GM18868 (cell line): ENCODE data around the gene SMIM36.
A peak's percentile ranks its signal among the peaks of the same experiment; 100 is the strongest.
"Not testable (repeated sequence)": the region's sequence is repeated elsewhere in the genome, so short reads cannot be mapped to it uniquely, and the experiment has no call there.

Experiments
- ATAC-seq: cut with Tn5 transposase; IDR thresholded peaks from one replicate; pipeline ENCODE4 v1.9.1; 2021; ENCODE audit warnings: mild to moderate bottlenecking, moderate library complexity; ENCODE audit not compliant: unreplicated experiment

Gene SMIM36

GRCh38 chr17:55507669-55508068 is 3.6 kb downstream of the SMIM36 start:
- not testable (repeated sequence) for ATAC-seq

DNA sequence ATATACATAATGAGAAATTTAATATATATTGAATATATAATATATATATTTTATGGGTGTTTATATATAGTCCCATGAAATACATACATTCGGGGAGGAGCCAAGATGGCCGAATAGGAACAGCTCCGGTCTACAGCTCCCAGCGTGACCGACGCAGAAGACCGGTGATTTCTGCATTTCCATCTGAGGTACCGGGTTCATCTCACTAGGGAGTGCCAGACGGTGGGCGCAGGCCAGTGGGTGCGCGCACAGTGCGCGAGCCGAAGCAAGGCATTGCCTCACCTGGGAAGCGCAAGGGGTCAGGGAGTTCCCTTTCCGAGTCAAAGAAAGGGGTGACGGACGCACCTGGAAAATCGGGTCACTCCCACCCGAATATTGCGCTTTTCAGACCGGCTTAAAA is 9.6 kb downstream of the SMIM36 start:
- ATAC-seq, result not testable (repeated sequence)

GRCh38 chr17:55500103-55500502 is 11.1 kb downstream of the SMIM36 start:
- no peak for ATAC-seq

GRCh38 chr17:55496094-55496881 is 15.0 kb downstream of the SMIM36 start:
- peak; percentile 57 for ATAC-seq

GRCh38 chr17:55495239-55495638 is 16.0 kb downstream of the SMIM36 start:
- no peak for ATAC-seq

GRCh38 chr17:55492781-55493341 is 18.4 kb downstream of the SMIM36 start:
- ATAC-seq, result no peak

DNA sequence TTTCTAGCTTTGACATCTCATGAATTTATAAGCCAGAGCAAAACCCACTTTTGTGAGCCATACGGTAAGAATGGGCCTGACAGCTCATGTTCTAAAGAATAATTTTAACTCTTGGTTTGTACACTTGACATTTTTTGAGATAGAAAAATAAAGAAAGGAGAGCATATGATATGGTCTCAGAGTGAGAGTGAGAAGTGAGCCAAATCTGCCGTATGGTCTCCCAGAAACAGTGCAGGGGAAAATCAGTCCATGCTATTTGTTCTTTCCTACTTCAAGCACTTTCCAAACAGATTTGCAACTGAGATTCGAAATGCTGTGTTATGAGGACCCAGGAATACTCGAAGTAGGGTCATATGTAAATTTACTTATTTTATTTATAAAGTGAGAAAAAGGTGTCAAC is 20.9 kb downstream of the SMIM36 start:
- no peak for ATAC-seq

- ATAC-seq, result no peak
These were observed 23.4 kb downstream of the SMIM36 start for GRCh38 chr17:55487695-55488432.

DNA sequence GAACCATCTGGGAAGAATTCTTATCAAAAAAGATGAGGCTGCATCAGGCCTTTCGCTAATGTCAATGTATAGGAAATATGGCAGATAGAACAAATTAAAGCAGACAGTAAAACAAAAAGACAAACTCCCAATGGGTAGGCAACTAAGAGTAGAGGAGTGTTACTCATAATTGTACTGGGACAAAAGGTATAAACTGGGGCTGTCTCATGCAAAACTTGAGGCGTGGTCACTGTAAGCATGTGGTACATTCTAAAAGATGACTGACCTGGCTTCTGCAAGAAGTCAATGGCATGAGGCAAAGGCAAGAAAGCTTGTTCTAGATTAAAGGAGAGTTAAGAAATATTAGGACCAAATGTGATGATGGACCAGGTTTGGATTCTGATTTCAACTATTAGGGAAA is 26.7 kb downstream of the SMIM36 start:
- ATAC-seq, result no peak

DNA sequence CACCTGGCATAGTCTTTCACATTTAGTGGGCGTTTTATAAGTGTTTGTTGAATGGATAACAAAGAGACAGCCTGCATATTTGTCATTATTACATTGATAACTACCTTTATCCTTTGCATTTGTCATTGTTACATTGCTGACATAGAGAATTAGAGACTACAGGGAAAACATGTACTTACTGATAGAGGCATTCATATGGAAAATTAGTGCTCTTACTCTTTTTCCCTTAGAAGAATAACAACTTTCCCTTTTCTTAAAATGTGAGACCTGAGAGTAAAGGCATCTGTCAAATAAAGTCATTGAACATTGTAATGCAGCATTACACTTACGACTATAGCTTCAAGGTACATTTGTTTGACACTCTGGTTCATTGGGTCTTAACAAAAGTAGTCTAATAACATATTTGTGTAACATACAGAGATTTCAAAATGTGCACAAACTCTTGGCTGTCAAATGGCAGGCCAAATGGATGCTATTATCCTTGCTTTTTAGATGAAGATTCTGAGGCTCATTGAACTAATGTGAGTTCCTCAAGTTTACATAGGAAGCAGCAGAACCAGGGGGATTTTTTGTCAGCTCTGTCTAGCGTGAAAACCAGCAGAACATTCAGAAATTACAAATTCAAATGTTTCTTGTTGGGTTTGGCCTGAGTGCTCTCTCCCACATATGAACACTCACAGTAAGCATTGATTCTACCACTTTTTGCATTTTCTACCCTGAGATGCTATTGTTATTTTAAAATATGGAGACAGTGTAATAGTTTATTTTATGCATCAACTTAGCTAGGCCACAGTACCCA is 28.5 kb downstream of the SMIM36 start:
- no peak for ATAC-seq

- ATAC-seq, result no peak
These were observed 30.5 kb downstream of the SMIM36 start for GRCh38 chr17:55480631-55481315.

GRCh38 chr17:55479903-55480302 is 31.3 kb downstream of the SMIM36 start:
- no peak for ATAC-seq

GRCh38 chr17:55478971-55479370 is 32.3 kb downstream of the SMIM36 start:
- no peak for ATAC-seq

DNA sequence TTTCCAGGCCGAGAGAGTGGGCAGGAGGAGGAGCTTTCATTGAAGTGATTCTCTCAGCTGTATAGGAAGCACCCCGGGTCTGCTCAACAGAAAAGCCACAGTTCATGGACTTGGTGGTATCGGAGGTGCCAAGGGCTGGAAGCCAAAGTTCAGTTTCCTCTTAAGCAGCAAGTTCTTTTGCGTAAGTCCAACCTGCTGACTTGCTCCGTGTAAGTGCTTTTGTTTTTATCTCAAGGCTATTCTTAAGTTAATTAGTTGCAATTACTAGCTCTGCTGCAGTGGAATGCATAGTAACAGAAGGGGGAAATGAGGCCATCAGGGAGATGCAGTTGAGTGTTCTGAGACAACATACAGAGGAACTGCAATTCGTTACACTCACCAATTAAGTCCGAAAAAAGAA is 44.6 kb downstream of the SMIM36 start:
- ATAC-seq, result peak; percentile 35

- ATAC-seq, result not testable (repeated sequence)
These were observed 45.5 kb downstream of the SMIM36 start for GRCh38 chr17:55465771-55466170.

- ATAC-seq, result peak; percentile 71
These were observed 47.7 kb downstream of the SMIM36 start for GRCh38 chr17:55463600-55463999.

DNA sequence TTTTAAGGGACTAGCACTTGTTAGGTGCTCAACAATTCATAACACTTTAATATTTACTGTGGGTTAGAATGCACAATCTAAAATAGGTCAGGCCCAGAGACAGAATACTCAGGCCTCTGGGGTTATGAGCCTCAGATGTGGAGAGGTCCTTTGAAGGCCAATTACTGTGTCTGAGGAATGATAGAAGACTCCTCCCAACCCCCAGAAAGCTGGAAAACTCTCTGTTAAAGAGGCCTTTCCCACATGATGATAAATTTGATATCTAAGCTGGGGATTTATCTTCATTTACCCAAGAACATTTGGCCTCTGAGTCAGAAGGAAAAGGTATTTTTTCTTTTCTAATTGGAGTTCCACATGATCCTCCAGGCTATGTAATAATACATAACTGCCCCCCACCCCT is 48.5 kb downstream of the SMIM36 start:
- ATAC-seq, result no peak

DNA sequence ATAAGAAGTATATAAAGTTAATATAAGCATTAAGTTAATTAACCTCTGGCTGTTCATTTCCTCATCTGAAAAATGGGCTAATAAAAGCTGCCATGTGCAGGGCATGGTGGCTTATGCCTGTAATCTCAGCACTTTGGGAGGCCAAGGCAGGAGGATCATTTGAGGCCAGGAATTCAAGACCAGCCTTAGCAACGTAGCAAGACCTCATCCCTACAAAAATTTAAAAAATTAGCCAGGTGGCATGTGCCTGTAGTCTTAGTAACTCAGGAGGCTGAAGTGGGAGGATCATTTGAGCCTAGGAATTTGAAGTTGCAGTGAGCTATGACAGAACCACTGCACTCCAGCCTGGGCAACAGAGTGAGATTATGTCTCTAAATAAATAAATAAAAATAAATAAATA is 49.0 kb downstream of the SMIM36 start:
- ATAC-seq, result no peak

DNA sequence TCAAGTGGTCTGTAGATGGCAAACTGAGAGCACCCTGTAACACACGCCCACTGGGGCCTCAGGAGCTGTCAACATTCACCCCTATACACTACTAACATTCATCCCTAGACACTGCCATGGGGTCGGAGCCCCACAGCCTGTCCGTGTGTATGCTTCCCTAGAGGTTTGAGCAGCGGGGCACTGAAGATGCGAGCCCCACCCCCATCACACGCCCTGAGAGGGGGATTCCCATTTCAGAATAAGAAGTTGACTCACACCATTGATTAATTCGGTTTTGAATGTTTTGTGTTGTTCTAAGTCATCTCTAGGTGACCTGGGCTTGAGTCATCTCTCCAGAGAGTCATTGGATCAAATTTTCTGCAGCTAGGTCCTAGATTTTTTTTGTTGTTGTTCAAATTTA is 52.3 kb downstream of the SMIM36 start:
- peak; percentile 66 for ATAC-seq

- no peak for ATAC-seq
These were observed 52.9 kb downstream of the SMIM36 start for GRCh38 chr17:55458287-55458900.
